H9 (cell line): ENCODE measurements around the gene OLFM1. TPM values are rescaled to one million over a fixed set of nuclear protein-coding genes. Genes with fewer than 3 reads are reported as not detected.

Experiments used
- DNase-seq: peaks from one replicate; pipeline ENCODE4 v3.0.0-alpha.2; 2017
- H2AFZ ChIP-seq: one replicate; pipeline ENCODE4 v1.6.1; 2013; ENCODE audit warnings: mild to moderate bottlenecking, low read length, control low read depth, moderate library complexity
- H2AK5ac ChIP-seq: 2 replicates; pipeline ENCODE4 v1.6.1; 2013; ENCODE audit warnings: low read length, control low read depth, mixed read lengths; ENCODE audit not compliant: insufficient read length
- H2BK120ac ChIP-seq: one replicate; pipeline ENCODE4 v1.6.1; 2013; ENCODE audit warnings: low read depth, mild to moderate bottlenecking, low read length, control low read depth, inconsistent platforms; ENCODE audit not compliant: poor library complexity, severe bottlenecking
- H2BK12ac ChIP-seq: 2 replicates; pipeline ENCODE4 v1.6.1; 2013; ENCODE audit warnings: low read length, control low read depth, mixed read lengths, low read depth; ENCODE audit not compliant: insufficient read length
- H2BK15ac ChIP-seq: 2 replicates; pipeline ENCODE4 v1.6.1; 2013; ENCODE audit warnings: low read depth, low read length, control low read depth
- H2BK20ac ChIP-seq: one replicate; pipeline ENCODE4 v1.6.1; 2013; ENCODE audit warnings: low read depth, mild to moderate bottlenecking, low read length, control low read depth, inconsistent platforms; ENCODE audit not compliant: poor library complexity, severe bottlenecking
- H2BK5ac ChIP-seq: 2 replicates; pipeline ENCODE4 v1.6.1; 2013; ENCODE audit warnings: low read length, control low read depth, mixed read lengths; ENCODE audit not compliant: insufficient read length
- H3K14ac ChIP-seq: 2 replicates; pipeline ENCODE4 v1.6.1; 2013; ENCODE audit warnings: low read length, control low read depth; ENCODE audit not compliant: insufficient read depth
- H3K18ac ChIP-seq: 2 replicates; pipeline ENCODE4 v1.6.1; 2013; ENCODE audit warnings: low read depth, mild to moderate bottlenecking, mixed read lengths, low read length, control low read depth; ENCODE audit not compliant: insufficient read length
- H3K23ac ChIP-seq: 2 replicates; pipeline ENCODE4 v1.6.1; 2013; ENCODE audit warnings: low read length, control low read depth, mixed read lengths, low read depth; ENCODE audit not compliant: insufficient read length
- H3K23me2 ChIP-seq: 2 replicates; pipeline ENCODE4 v1.6.1; 2013; ENCODE audit warnings: low read depth, mild to moderate bottlenecking, mixed read lengths, low read length, control low read depth; ENCODE audit not compliant: insufficient read length, poor library complexity, severe bottlenecking
- H3K27ac ChIP-seq: 2 replicates; pipeline ENCODE4 v1.5.1; 2013; ENCODE audit warnings: low read length, control low read depth, mixed read lengths, low read depth; ENCODE audit not compliant: insufficient read length
- H3K27me3 ChIP-seq: 2 replicates; pipeline ENCODE4 v1.6.1; 2013; ENCODE audit warnings: low read length, control low read depth, inconsistent platforms; ENCODE audit not compliant: insufficient read depth
- H3K4ac ChIP-seq: 2 replicates; pipeline ENCODE4 v1.6.1; 2013; ENCODE audit warnings: low read depth, mild to moderate bottlenecking, control low read depth, inconsistent platforms, low read length, moderate library complexity
- H3K4me1 ChIP-seq: 2 replicates; pipeline ENCODE4 v1.6.1; 2013; ENCODE audit warnings: low read length, control low read depth, inconsistent platforms; ENCODE audit not compliant: insufficient read depth
- H3K4me2 ChIP-seq: 2 replicates; pipeline ENCODE4 v1.6.1; 2013; ENCODE audit warnings: low read length, control low read depth, mixed read lengths; ENCODE audit not compliant: insufficient read length, insufficient read depth
- H3K56ac ChIP-seq: 2 replicates; pipeline ENCODE4 v1.6.1; 2013; ENCODE audit warnings: low read depth, mild to moderate bottlenecking, mixed read lengths, low read length, control low read depth; ENCODE audit not compliant: insufficient read length
- H3K79me1 ChIP-seq: 2 replicates; pipeline ENCODE4 v1.6.1; 2013; ENCODE audit warnings: low read depth, mild to moderate bottlenecking, moderate library complexity, low read length, control low read depth, inconsistent platforms; ENCODE audit not compliant: insufficient read depth, poor library complexity, severe bottlenecking
- H3K79me2 ChIP-seq: 2 replicates; pipeline ENCODE4 v1.6.1; 2013; ENCODE audit warnings: low read length, control low read depth, inconsistent platforms; ENCODE audit not compliant: insufficient read depth
- H3K9ac ChIP-seq: 2 replicates; pipeline ENCODE4 v1.6.1; 2013; ENCODE audit warnings: low read length, control low read depth, mixed read lengths; ENCODE audit not compliant: insufficient read length; ENCODE audit errors: extremely low read depth
- H3K9me3 ChIP-seq: one replicate; pipeline ENCODE4 v1.6.1; 2013; ENCODE audit warnings: low read depth, low read length, inconsistent platforms; ENCODE audit not compliant: control insufficient read depth
- H3T11ph ChIP-seq: one replicate; pipeline ENCODE4 v1.6.1; 2013; ENCODE audit warnings: mild to moderate bottlenecking, low read length, control low read depth, inconsistent platforms
- H4K20me1 ChIP-seq: one replicate; pipeline ENCODE4 v1.6.1; 2013; ENCODE audit not compliant: control insufficient read depth, insufficient read length, insufficient read depth
- H4K5ac ChIP-seq: 2 replicates; pipeline ENCODE4 v1.6.1; 2013; ENCODE audit warnings: low read depth, mild to moderate bottlenecking, mixed read lengths, low read length, control low read depth; ENCODE audit not compliant: insufficient read length
- H4K8ac ChIP-seq: replicated peaks from 2 replicates; pipeline ENCODE4 v1.6.1; 2013; ENCODE audit warnings: low read length, control low read depth, mixed read lengths, low read depth; ENCODE audit not compliant: insufficient read length
- H4K91ac ChIP-seq: 2 replicates; pipeline ENCODE4 v1.6.1; 2013; ENCODE audit warnings: low read depth, mild to moderate bottlenecking, moderate library complexity, mixed read lengths, low read length, control low read depth; ENCODE audit not compliant: insufficient read length
- H3K27ac Mint-ChIP-seq, 3 experiments: 2 replicates in 2 of 3; 3 replicates in 1 of 3; pipeline ENCODE4 v1.8.0; 2020 to 2021; ENCODE audit warnings: mixed read lengths in 3 of 3, mild to moderate bottlenecking in 1 of 3, moderate library complexity in 1 of 3
- H3K27me3 Mint-ChIP-seq: 2 replicates; pipeline ENCODE4 v1.8.0; 2021; ENCODE audit warnings: low read depth, mild to moderate bottlenecking, moderate library complexity, mixed read lengths
- H3K36me3 Mint-ChIP-seq, 3 experiments: 2 replicates in 2 of 3; 3 replicates in 1 of 3; pipeline ENCODE4 v1.8.0; 2020 to 2021; ENCODE audit warnings: low read depth in 3 of 3, mixed read lengths in 3 of 3; ENCODE audit not compliant: insufficient read depth in 1 of 3
- H3K4me1 Mint-ChIP-seq, 2 experiments: 2 replicates each; pipeline ENCODE4 v1.8.0; 2020; ENCODE audit warnings: mixed read lengths in 2 of 2
- H3K4me3 Mint-ChIP-seq, 2 experiments: 2 replicates in 1 of 2; 3 replicates in 1 of 2; pipeline ENCODE4 v1.8.0; 2020 to 2021; ENCODE audit warnings: mild to moderate bottlenecking in 2 of 2, mixed read lengths in 2 of 2, moderate library complexity in 1 of 2
- H3K9me3 Mint-ChIP-seq, 2 experiments: 2 replicates in 1 of 2; 3 replicates in 1 of 2; pipeline ENCODE4 v1.8.0; 2020; ENCODE audit warnings: mild to moderate bottlenecking in 2 of 2, mixed read lengths in 2 of 2, moderate library complexity in 1 of 2
- CTCF ChIP-seq: fragments of 200-600 bp; sonication (generic); conservative IDR thresholded peaks from 3 replicates; pipeline ENCODE4 v1.8.0; 2021; ENCODE audit warnings: antibody characterized with exemption, mild to moderate bottlenecking
- WGBS: extraction: QIAGEN DNeasy Blood & Tissue Kit; methylation state at CpG from one replicate; pipeline ENCODE4 v1.1.7; 2013; ENCODE audit warnings: missing lambda C conversion rate, low lambda C conversion rate, mixed read lengths; ENCODE audit not compliant: insufficient read length; ENCODE audit errors: extremely low coverage; 5-methylcytosine and 5-hydroxymethylcytosine counted together
- total RNA-seq: library from RNA; stranded (reverse); gene quantifications from 2 replicates; pipeline ENCODE4 v1.2.1, GENCODE V29; 2021

Gene OLFM1
- total RNA-seq, 1 experiment from 2014 or later = 34.1 TPM

- Histone ChIP-seq H3K27me3 (no peaks in the 10 kb centered on the region), H3K4me2 (no peak overlapping the region), H4K8ac (no peak overlapping the region), H2BK15ac (no peak overlapping the region), H3K79me1 (no peaks in the 10 kb centered on the region), H3K79me2 (no peaks in the 10 kb centered on the region), H2AK5ac (no peak overlapping the region), H4K5ac (no peak overlapping the region), H3K4ac (no peak overlapping the region), H2AFZ (no peak overlapping the region), H3K14ac (no peak overlapping the region), H3K18ac (no peak overlapping the region), H3K4me1 (no peaks in the 10 kb centered on the region), H3K27ac (no peak overlapping the region), H2BK12ac (no peak overlapping the region), H2BK120ac (no peak overlapping the region), H2BK5ac (no peak overlapping the region), H3K23me2 (no peaks in the 10 kb centered on the region), H3K9ac (no peak overlapping the region), H2BK20ac (no peak overlapping the region), H3K23ac (no peak overlapping the region), H4K91ac (no peak overlapping the region), H3K56ac (no peak overlapping the region), H3K9me3 (no peaks in the 10 kb centered on the region), H4K20me1 (peaks cover 3% of the 10 kb centered on the region), H3T11ph (no peak overlapping the region)
- no peak overlapping the region for H3K27ac Mint-ChIP-seq
- H3K4me1 Mint-ChIP-seq = peaks cover 5 to 25% of the 10 kb centered on the region in 2 experiments
- DNase-seq = no peak
- no CpG with 5 or more reads among the region's 5 CpGs for WGBS
- no peaks in the 10 kb centered on the region; a peak in 1 of 5 replicates for H3K9me3 Mint-ChIP-seq
- no peaks in the 10 kb centered on the region for H3K27me3 Mint-ChIP-seq
- no peak overlapping the region for H3K4me3 Mint-ChIP-seq
- TF ChIP-seq CTCF = no peak
- H3K36me3 Mint-ChIP-seq = peaks cover 15 to 60% (median 46%) of the 10 kb centered on the region in 3 experiments; a peak in 6 of 7 replicates
Measured at GRCh38 chr9:135099574-135099973, 12.1 kb downstream of the OLFM1 start.
